HCT116 (cell line): Measurements from ENCODE around the gene FAM53A. TPM values are rescaled to one million over a fixed set of nuclear protein-coding genes. Genes with fewer than 3 reads are reported as not detected.

Source experiments
- ATAC-seq: fragments of 200-7000 bp; cut with Tn5 transposase; 2 replicates; pipeline ENCODE4 v1.9.1; 2020; ENCODE audit warnings: mild to moderate bottlenecking, moderate library complexity
- BruUV-seq: library from RNA; stranded (reverse); fragments of 400-500 nt; replicated peaks from 2 replicates; lab custom pipeline; 2021; lab: Mats Ljungman, UMichigan
- CTCF ChIA-PET: fragments of 300-600 bp; sonication (Branson Sonifier 250); formaldehyde crosslinking; loops from one replicate; lab custom pipeline; 2021; ENCODE audit warnings: antibody characterized with exemption; lab: Charles Lee
- POLR2A ChIA-PET: fragments of 300-600, 350-600 bp; sonication (Branson Sonifier 250); formaldehyde crosslinking; loops from one replicate; lab custom pipeline; 2021; ENCODE audit warnings: antibody characterized with exemption; lab: Charles Lee
- RAD21 ChIA-PET, 2 experiments: fragments of 300-600 bp; sonication (Branson Sonifier 250); formaldehyde crosslinking; loops; one replicate each; lab custom pipeline; 2023; ENCODE audit warnings: low total read pairs in 2 of 2; ENCODE audit not compliant: uncharacterized antibody in 2 of 2, unreplicated experiment in 2 of 2, low non-redundant PET in 1 of 2; lab: Charles Lee
- DNase-seq: peaks from one replicate; pipeline ENCODE4 v3.0.0-alpha.2; 2010; ENCODE audit warnings: low read depth, low spot score
- H2AFZ ChIP-seq: fragments of 200-600 bp; shearing (Covaris generic), sonication (generic); 2 replicates; pipeline ENCODE4 v1.6.1; 2017; ENCODE audit warnings: low read depth, mixed run types, mixed read lengths, antibody characterized with exemption, low read length; ENCODE audit not compliant: poor library complexity, severe bottlenecking
- H3K27ac ChIP-seq: 2 replicates; pipeline ENCODE4 v1.5.1; 2012; ENCODE audit warnings: low read depth, low read length
- H3K27me3 ChIP-seq: fragments of 200-600 bp; sonication (generic); 2 replicates; pipeline ENCODE4 v1.6.1; 2016; ENCODE audit warnings: mixed run types, low read length, mixed read lengths; ENCODE audit not compliant: insufficient read depth
- H3K36me3 ChIP-seq, 2 experiments: fragments of 200-500 bp in 1 of 2; fragments of 200-600 bp in 1 of 2; sonication (Bioruptor generic) in 1 of 2; sonication (generic) in 1 of 2; 2 replicates each; pipeline versions ENCODE4 v1.5.1 to v1.6.1; 2014 to 2016; ENCODE audit warnings: low read length in 2 of 2, inconsistent platforms in 1 of 2, mixed read lengths in 1 of 2, mixed run types in 1 of 2; ENCODE audit not compliant: insufficient read depth in 2 of 2, control insufficient read depth in 1 of 2
- H3K4me1 ChIP-seq, 2 experiments: fragments of 200-600 bp in 1 of 2; sonication (generic) in 1 of 2; 2 replicates each; pipeline versions ENCODE4 v1.5.1 to v1.6.1; 2012 to 2017; ENCODE audit warnings: low read length in 2 of 2, inconsistent platforms in 1 of 2, mild to moderate bottlenecking in 1 of 2, mixed read lengths in 1 of 2, mixed run types in 1 of 2, moderate library complexity in 1 of 2; ENCODE audit not compliant: insufficient read depth in 2 of 2, control insufficient read depth in 1 of 2
- H3K4me2 ChIP-seq: fragments of 200-600 bp; sonication (generic); 2 replicates; pipeline ENCODE4 v1.6.1; 2017; ENCODE audit warnings: mixed run types, low read length, mixed read lengths
- H3K4me3 ChIP-seq, 2 experiments: fragments of 200-600 bp in 1 of 2; sonication (generic) in 1 of 2; replicated peaks in 1 of 2; 2 replicates each; pipeline ENCODE4 v1.5.1; 2011 to 2016; ENCODE audit warnings: low read length in 2 of 2, control low read depth in 1 of 2, low read depth in 1 of 2, mild to moderate bottlenecking in 1 of 2, mixed read lengths in 1 of 2, mixed run types in 1 of 2
- H3K79me2 ChIP-seq: fragments of 200-600 bp; sonication (generic); 2 replicates; pipeline ENCODE4 v1.6.1; 2017; ENCODE audit warnings: mild to moderate bottlenecking, mixed run types, low read length, moderate library complexity, mixed read lengths; ENCODE audit not compliant: insufficient read depth
- H3K9ac ChIP-seq: fragments of 200-600 bp; sonication (generic); 2 replicates; pipeline ENCODE4 v1.6.1; 2016; ENCODE audit warnings: low read length, mixed read lengths
- H3K9me2 ChIP-seq: fragments of 200-600 bp; sonication (generic), shearing (Covaris generic); 2 replicates; pipeline ENCODE4 v1.6.1; 2017; ENCODE audit warnings: mixed run types, mild to moderate bottlenecking, moderate library complexity; ENCODE audit not compliant: insufficient read depth
- H3K9me3 ChIP-seq, 2 experiments: fragments of 200-500 bp in 1 of 2; fragments of 200-600 bp in 1 of 2; sonication (Bioruptor generic) in 1 of 2; sonication (generic) in 1 of 2; 2 replicates each; pipeline ENCODE4 v1.6.1; 2014 to 2017; ENCODE audit warnings: low read length in 2 of 2, mixed read lengths in 2 of 2, inconsistent platforms in 1 of 2, low read depth in 1 of 2, mild to moderate bottlenecking in 1 of 2, mixed run types in 1 of 2, moderate library complexity in 1 of 2; ENCODE audit not compliant: control insufficient read depth in 1 of 2, insufficient read depth in 1 of 2
- H4K20me1 ChIP-seq: fragments of 200-600 bp; sonication (generic), shearing (Covaris generic); 2 replicates; pipeline ENCODE4 v1.6.1; 2017; ENCODE audit warnings: mixed run types, mild to moderate bottlenecking, moderate library complexity; ENCODE audit not compliant: insufficient read depth
- CBX3 ChIP-seq: IDR thresholded peaks from 2 replicates; pipeline ENCODE4 v1.6.1; 2012; ENCODE audit warnings: low read depth
- CEBPB ChIP-seq: IDR thresholded peaks from 2 replicates; pipeline ENCODE4 v1.6.1; 2012; ENCODE audit warnings: low read depth
- EGR1 ChIP-seq: IDR thresholded peaks from 2 replicates; pipeline ENCODE4 v1.6.1; 2012; ENCODE audit warnings: low read depth
- ELF1 ChIP-seq: IDR thresholded peaks from 2 replicates; pipeline ENCODE4 v1.6.1; 2012; ENCODE audit warnings: low read depth, borderline replicate concordance
- EZH2 ChIP-seq: fragments of 200-600 bp; sonication (generic); IDR thresholded peaks from 2 replicates; pipeline ENCODE4 v1.6.1; 2017; ENCODE audit warnings: antibody characterized with exemption, mixed run types
- EZH2phosphoT487 ChIP-seq: fragments of 200-600 bp; IDR thresholded peaks from 2 replicates; pipeline ENCODE4 v1.6.1; 2018; ENCODE audit warnings: antibody characterized with exemption, borderline replicate concordance
- JUND ChIP-seq: IDR thresholded peaks from 2 replicates; pipeline ENCODE4 v1.6.1; 2012
- POLR2A ChIP-seq: IDR thresholded peaks from 2 replicates; pipeline ENCODE4 v1.7.0; 2011; ENCODE audit warnings: borderline replicate concordance; ENCODE audit not compliant: insufficient read depth, insufficient read length; ENCODE audit errors: extremely low read depth
- POLR2AphosphoS5 ChIP-seq: IDR thresholded peaks from 2 replicates; pipeline ENCODE4 v1.6.1; 2011; ENCODE audit warnings: mild to moderate bottlenecking, low read depth, low read length, moderate library complexity
- RAD21 ChIP-seq: IDR thresholded peaks from 2 replicates; pipeline ENCODE4 v1.6.1; 2012; ENCODE audit warnings: low read depth, mild to moderate bottlenecking
- SIN3A ChIP-seq: IDR thresholded peaks from 2 replicates; pipeline ENCODE4 v1.6.1; 2012; ENCODE audit warnings: low read depth
- SP1 ChIP-seq: IDR thresholded peaks from 2 replicates; pipeline ENCODE4 v1.6.1; 2012; ENCODE audit warnings: low read depth
- YY1 ChIP-seq: IDR thresholded peaks from 2 replicates; pipeline ENCODE4 v1.6.1; 2011; ENCODE audit warnings: low read length, low read depth, moderate library complexity, mild to moderate bottlenecking; ENCODE audit not compliant: insufficient replicate concordance; ENCODE audit errors: extremely low read depth
- ZBTB33 ChIP-seq: IDR thresholded peaks from 2 replicates; pipeline ENCODE4 v1.6.1; 2011; ENCODE audit warnings: mild to moderate bottlenecking, low read length, moderate library complexity; ENCODE audit not compliant: insufficient replicate concordance; ENCODE audit errors: extremely low read depth
- ZFX ChIP-seq: fragments of 450-650 bp; IDR thresholded peaks from 2 replicates; pipeline ENCODE4 v1.6.1; 2017
- ZNF274 ChIP-seq: fragments of 200-500 bp; sonication (Bioruptor generic); IDR thresholded peaks from 2 replicates; pipeline ENCODE4 v1.6.1; 2014; ENCODE audit warnings: mild to moderate bottlenecking, low read depth, low read length, inconsistent platforms
- intact Hi-C: fragments of 100-400 bp; cut with micrococcal nuclease; formaldehyde crosslinking; loops from 2 replicates; pipeline ENCODE4 v1.10.0; 2022
- total RNA-seq: library from RNA; stranded (reverse); gene quantifications from one replicate; pipeline ENCODE4 v1.2.1, GENCODE V29; 2021; ENCODE audit not compliant: unreplicated experiment
- TF ChIP-seq, protein P1 (sequence below): IDR thresholded peaks from 2 replicates; pipeline ENCODE4 v1.6.1; 2012
- TF ChIP-seq, protein P2 (sequence below): IDR thresholded peaks from 2 replicates; pipeline ENCODE4 v1.6.1; 2012
- TF ChIP-seq, protein P3 (sequence below): IDR thresholded peaks from 2 replicates; pipeline ENCODE4 v1.6.1; 2012; ENCODE audit warnings: low read depth
- TF ChIP-seq, protein P4 (sequence below), 3 experiments: fragments of 200-600 bp in 1 of 3; sonication (generic) in 1 of 3; IDR thresholded peaks in 2 of 3; conservative IDR thresholded peaks in 1 of 3; 2 replicates each; pipeline ENCODE4 v1.5.1; 2012 to 2017; ENCODE audit warnings: low read depth in 2 of 3, low read length in 2 of 3, antibody characterized with exemption in 1 of 3, borderline replicate concordance in 1 of 3, control low read depth in 1 of 3, mild to moderate bottlenecking in 1 of 3, mixed read lengths in 1 of 3, mixed run types in 1 of 3, moderate library complexity in 1 of 3; ENCODE audit not compliant: insufficient read depth in 1 of 3

The FAM53A gene
- total RNA-seq, 1 experiment from 2014 or later = 1.1 TPM

GRCh38 chr4:1706358-1706757 lies 22.2 kb upstream of the FAM53A start:
- no peaks in the 10 kb centered on the region for H3K27me3 ChIP-seq
- H3K4me2 ChIP-seq = no peak overlapping the region
- ATAC-seq (no peak), DNase-seq (no peak)
- H2AFZ ChIP-seq = no peak overlapping the region
- H3K9me2 ChIP-seq = no peaks in the 10 kb centered on the region
- CTCF ChIA-PET = no interaction called here
- intact Hi-C loops = no loop called here
- no TSS peak for BruUV-seq
- RAD21 ChIA-PET = no interaction called here
- peaks cover 97% of the 10 kb centered on the region for H3K79me2 ChIP-seq
- H3K4me1 ChIP-seq = peaks cover 6 to 19% of the 10 kb centered on the region in 2 experiments; a peak in 3 of 4 replicates
- no peaks in the 10 kb centered on the region for H3K9me3 ChIP-seq
- peaks cover 42% of the 10 kb centered on the region; the same call in 1 of the 2 replicates for H4K20me1 ChIP-seq
- no peak overlapping the region for H3K9ac ChIP-seq
- peaks cover 25 to 62% of the 10 kb centered on the region in 2 experiments for H3K36me3 ChIP-seq
- TF ChIP-seq EGR1 = no peak
- TF ChIP-seq YY1 = no peak
- TF ChIP-seq POLR2A = no peak
- TF ChIP-seq RAD21 = no peak
- no peak for TF ChIP-seq ZFX
- TF ChIP-seq ZNF274 = no peak
- no peak for TF ChIP-seq EZH2phosphoT487
- TF ChIP-seq, protein P1, sequence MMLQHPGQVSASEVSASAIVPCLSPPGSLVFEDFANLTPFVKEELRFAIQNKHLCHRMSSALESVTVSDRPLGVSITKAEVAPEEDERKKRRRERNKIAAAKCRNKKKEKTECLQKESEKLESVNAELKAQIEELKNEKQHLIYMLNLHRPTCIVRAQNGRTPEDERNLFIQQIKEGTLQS = no peak
- no peak for TF ChIP-seq JUND
- TF ChIP-seq ELF1 = no peak
- no peak for TF ChIP-seq SP1
- no peak for TF ChIP-seq POLR2AphosphoS5
- TF ChIP-seq, protein P2, sequence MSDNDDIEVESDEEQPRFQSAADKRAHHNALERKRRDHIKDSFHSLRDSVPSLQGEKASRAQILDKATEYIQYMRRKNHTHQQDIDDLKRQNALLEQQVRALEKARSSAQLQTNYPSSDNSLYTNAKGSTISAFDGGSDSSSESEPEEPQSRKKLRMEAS = no peak
- no peak for TF ChIP-seq SIN3A
- no peak for TF ChIP-seq CBX3
- TF ChIP-seq CEBPB = no peak
- TF ChIP-seq, protein P3, sequence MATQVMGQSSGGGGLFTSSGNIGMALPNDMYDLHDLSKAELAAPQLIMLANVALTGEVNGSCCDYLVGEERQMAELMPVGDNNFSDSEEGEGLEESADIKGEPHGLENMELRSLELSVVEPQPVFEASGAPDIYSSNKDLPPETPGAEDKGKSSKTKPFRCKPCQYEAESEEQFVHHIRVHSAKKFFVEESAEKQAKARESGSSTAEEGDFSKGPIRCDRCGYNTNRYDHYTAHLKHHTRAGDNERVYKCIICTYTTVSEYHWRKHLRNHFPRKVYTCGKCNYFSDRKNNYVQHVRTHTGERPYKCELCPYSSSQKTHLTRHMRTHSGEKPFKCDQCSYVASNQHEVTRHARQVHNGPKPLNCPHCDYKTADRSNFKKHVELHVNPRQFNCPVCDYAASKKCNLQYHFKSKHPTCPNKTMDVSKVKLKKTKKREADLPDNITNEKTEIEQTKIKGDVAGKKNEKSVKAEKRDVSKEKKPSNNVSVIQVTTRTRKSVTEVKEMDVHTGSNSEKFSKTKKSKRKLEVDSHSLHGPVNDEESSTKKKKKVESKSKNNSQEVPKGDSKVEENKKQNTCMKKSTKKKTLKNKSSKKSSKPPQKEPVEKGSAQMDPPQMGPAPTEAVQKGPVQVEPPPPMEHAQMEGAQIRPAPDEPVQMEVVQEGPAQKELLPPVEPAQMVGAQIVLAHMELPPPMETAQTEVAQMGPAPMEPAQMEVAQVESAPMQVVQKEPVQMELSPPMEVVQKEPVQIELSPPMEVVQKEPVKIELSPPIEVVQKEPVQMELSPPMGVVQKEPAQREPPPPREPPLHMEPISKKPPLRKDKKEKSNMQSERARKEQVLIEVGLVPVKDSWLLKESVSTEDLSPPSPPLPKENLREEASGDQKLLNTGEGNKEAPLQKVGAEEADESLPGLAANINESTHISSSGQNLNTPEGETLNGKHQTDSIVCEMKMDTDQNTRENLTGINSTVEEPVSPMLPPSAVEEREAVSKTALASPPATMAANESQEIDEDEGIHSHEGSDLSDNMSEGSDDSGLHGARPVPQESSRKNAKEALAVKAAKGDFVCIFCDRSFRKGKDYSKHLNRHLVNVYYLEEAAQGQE = no peak
- no peak for TF ChIP-seq EZH2
- TF ChIP-seq, protein P4, sequence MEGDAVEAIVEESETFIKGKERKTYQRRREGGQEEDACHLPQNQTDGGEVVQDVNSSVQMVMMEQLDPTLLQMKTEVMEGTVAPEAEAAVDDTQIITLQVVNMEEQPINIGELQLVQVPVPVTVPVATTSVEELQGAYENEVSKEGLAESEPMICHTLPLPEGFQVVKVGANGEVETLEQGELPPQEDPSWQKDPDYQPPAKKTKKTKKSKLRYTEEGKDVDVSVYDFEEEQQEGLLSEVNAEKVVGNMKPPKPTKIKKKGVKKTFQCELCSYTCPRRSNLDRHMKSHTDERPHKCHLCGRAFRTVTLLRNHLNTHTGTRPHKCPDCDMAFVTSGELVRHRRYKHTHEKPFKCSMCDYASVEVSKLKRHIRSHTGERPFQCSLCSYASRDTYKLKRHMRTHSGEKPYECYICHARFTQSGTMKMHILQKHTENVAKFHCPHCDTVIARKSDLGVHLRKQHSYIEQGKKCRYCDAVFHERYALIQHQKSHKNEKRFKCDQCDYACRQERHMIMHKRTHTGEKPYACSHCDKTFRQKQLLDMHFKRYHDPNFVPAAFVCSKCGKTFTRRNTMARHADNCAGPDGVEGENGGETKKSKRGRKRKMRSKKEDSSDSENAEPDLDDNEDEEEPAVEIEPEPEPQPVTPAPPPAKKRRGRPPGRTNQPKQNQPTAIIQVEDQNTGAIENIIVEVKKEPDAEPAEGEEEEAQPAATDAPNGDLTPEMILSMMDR (IDR thresholded peaks at IDR 0.05 in 2 of 3, conservative IDR thresholded peaks at IDR 0.05 in 1 of 3; ENCODE audit: borderline replicate concordance in 1 of 3, insufficient read depth in 1 of 3, low read depth in 2 of 3, low read length in 2 of 3) = no peak
- TF ChIP-seq ZBTB33 = no peak
- no peak overlapping the region for H3K27ac ChIP-seq
- POLR2A ChIA-PET = interaction anchor here (0.6 kb wide), 1 partner anchor 9 kb away, joined by 4 read pairs; no protein-coding TSS in a partner anchor
- no peak overlapping the region for H3K4me3 ChIP-seq
